Breast epithelium (tissue), 3 donors: Measurements from ENCODE around the gene DEFB118.

Experiments used
- POLR2A ChIP-seq: fragments of 450-650 bp; IDR thresholded peaks from one replicate; pipeline ENCODE4 v1.6.1; 2016; ENCODE audit warnings: antibody characterized with exemption, mild to moderate bottlenecking, moderate library complexity
- TF ChIP-seq, protein P1 (sequence below), 3 donors: fragments of 450-650 bp; IDR thresholded peaks; one replicate each; pipeline ENCODE4 v1.5.1; 2016 to 2017; ENCODE audit warnings: antibody characterized with exemption in 3 of 3, mild to moderate bottlenecking in 3 of 3, moderate library complexity in 3 of 3

DNA sequence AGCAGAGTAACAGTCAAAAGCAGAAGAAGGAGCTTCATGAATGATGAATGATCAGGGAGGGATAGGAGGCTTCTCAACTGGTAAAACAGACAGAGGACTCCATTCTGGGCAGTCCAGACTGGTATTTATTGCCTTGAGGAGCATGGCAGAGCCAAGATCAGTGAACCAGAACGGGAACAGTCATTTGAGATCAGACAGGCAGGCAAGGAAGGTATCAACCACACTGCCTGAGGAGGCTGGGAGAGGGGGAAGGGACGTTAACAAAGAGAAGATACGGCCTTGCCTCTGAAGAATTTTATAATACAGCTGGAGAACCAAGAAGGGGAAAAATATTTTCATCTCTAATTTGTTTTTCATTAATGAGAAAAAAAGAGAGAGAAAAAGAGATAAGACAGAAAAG lies 37.7 kb downstream of the DEFB118 start, which contains the start of gene DEFB121:
- TF ChIP-seq, protein P1, sequence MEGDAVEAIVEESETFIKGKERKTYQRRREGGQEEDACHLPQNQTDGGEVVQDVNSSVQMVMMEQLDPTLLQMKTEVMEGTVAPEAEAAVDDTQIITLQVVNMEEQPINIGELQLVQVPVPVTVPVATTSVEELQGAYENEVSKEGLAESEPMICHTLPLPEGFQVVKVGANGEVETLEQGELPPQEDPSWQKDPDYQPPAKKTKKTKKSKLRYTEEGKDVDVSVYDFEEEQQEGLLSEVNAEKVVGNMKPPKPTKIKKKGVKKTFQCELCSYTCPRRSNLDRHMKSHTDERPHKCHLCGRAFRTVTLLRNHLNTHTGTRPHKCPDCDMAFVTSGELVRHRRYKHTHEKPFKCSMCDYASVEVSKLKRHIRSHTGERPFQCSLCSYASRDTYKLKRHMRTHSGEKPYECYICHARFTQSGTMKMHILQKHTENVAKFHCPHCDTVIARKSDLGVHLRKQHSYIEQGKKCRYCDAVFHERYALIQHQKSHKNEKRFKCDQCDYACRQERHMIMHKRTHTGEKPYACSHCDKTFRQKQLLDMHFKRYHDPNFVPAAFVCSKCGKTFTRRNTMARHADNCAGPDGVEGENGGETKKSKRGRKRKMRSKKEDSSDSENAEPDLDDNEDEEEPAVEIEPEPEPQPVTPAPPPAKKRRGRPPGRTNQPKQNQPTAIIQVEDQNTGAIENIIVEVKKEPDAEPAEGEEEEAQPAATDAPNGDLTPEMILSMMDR (IDR thresholded peaks at IDR 0.05), result no peak
- no peak for TF ChIP-seq POLR2A
